NCI-H1048 (cell line): ENCODE results near the gene VPS16.
A peak's percentile ranks its signal among the peaks of the same experiment; 100 is the strongest.

ENCODE experiments used
- DNase-seq: peaks from one replicate; lab custom pipeline; 2025; lab: John Stamatoyannopoulos, UW

The VPS16 gene

GRCh38 chr20:2840138-2840966, at the start of gene VPS16, which contains the start of gene PCED1A:
TSS of gene VPS16 (plus strand) at chr20:2840745. CDS start at chr20:2840775, 30 bp downstream.
TSS of gene PCED1A (minus strand) at chr20:2840655. CDS start at chr20:2839912, 743 bp downstream.
- DNase-seq, result peak; percentile 61

- DNase-seq, result no peak
Measured at GRCh38 chr20:2793471-2793870, 47.1 kb upstream of the VPS16 start.

- no peak for DNase-seq
Measured at GRCh38 chr20:2794202-2794748, 46.3 kb upstream of the VPS16 start.

GRCh38 chr20:2794866-2795447, 45.6 kb upstream of the VPS16 start:
- DNase-seq, result no peak

DNA sequence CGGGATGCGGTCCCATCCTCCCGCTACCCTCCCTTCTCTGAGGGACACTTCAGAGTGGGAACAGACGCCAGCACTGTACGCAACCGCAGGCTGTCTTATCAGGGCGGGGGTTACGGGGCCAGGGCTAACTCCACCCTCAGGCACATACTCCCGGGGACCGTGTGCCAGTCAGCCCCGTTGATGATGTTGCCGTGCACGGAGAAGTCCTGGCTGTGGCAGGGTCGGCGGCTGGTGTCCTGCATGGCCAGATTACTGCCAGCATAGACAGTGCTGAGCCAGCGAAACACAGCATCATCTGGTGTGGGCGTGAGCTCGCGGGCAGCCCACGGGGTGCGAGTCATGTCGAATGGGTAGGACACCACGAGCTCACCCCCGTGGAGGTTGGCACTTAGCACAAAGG, 45.1 kb upstream of the VPS16 start:
- no peak for DNase-seq

DNA sequence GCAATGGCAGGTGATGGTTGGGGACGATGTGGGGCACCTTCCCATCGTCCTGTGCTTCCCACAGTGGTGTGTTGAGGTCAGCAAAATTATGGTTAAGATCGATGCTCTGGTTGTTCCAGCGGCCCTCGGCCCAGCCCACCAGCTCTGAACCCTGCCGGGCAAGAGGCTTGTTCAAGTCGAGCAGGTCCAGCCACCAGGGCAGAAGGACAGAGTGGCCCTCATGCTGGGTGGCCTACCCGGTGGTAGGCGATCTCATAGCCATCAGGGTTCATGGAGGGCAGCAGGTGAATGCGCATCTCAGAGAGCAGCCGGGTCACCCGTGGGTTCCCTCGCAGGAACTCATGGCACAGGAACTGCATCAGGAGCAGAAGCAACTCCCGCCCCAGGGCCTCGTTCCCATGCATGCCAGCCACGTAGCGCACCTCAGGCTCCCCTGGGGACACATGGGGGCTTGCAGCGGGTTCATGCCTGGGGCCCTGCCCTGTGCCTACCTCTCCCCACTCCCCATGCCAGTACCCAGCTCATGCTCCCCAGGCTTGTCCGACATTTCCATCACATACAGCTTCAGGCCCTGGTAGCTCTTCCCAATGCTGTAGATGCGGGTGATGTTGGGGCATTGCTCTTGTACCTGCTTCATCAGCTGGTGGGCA, 44.4 kb upstream of the VPS16 start:
- no peak for DNase-seq

- DNase-seq, result no peak
Measured at GRCh38 chr20:2797136-2797983, 43.2 kb upstream of the VPS16 start.

DNA sequence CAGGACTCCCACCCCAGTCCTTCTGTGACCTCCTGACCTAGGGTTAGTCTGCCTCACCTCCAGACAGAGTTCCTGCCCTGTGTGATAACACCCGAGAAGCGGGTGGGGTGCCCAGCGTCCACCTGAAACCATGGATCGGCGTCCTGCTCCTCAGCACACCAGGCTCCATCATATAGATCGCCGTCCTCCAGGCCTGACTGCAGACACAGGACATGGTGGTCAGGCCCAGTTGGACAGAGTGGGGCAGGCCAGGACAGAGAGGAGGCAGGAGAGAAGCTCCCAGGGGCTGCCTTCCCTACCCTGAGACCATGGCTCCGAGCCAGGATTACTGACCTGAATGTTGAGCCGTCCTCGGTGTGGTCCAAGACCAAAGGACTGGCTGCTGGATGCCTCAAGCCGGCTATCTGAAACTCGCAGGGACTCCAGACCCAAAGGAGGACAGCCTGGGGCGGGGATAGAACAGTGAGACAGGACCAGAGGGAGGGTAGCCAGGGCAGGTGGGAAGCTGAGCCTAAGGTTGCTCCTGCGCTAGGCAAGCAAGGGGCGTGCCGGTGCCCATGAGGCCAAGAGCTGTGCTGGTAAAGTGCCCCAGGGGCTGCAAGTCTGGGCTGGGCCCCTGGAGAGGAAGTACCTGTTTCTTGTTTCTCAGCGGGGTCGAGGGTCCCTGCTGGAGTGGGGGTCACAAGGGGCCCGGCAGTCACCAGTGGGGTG, 42.3 kb upstream of the VPS16 start:
- DNase-seq, result no peak

GRCh38 chr20:2798814-2799213, 41.7 kb upstream of the VPS16 start:
- no peak for DNase-seq

DNA sequence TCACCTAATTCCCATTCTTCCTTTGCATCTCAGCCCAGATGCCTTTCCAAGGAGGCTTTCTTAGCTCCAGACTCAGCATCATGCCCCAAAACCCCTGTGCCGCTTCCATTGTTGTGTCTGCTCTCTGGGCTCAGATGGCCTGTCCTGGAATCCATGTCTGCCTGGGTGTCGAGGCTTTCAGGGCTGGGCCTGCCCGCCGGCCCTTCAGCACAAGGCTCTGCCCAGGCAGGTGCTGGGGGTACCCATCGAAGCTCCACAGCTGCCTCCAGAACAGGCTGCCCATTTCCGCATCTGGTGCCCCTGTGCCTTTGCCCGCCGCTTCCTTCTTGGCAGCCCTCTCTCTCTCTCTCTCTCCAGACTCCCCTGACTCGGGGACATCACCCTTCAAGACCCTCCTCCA, 41.3 kb upstream of the VPS16 start:
- no peak for DNase-seq

DNA sequence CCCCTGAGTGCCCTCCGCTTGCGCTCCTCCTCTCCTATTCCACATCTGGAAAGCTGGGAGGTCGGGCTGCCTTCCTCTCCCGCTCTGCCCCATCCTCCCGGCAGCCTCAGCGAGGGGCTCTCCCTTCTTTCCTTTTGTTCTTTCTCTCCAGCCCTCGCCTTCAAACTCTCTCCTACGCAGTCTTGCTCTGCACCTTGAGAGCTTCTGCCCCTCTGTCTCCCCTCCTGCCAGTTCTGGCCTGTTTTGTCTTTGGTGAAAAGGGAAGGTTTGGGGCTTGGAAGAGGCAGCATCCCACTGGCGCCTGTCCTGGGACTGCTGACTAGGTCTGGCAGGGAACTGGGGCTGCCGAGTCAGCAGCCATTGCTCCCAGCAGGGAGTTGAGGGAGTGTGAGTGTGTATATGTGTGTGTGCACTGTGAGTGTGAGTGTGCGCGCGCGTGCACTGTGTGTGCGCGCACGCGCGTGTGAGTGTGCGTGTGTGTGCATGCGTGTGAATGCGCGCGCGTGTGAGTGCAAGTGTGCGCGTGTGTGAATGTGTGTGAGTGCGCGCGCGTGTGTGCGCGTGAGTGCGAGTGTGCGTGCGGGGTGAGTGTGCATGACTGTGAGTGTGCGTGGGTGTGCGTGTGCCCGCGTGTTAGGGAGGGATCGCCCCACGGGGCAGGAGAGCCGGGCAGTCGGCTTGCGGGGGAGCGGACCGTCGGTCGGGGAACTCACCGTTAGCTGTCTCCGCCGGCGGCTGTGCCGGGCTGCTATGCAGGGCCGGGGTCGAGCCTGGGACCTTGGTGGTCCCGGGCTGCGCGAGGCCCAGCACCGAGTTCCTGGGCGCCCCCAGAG, 40.6 kb upstream of the VPS16 start:
- no peak for DNase-seq

GRCh38 chr20:2800521-2801285, 39.8 kb upstream of the VPS16 start, which contains the start of gene CPXM1:
TSS of gene CPXM1 (minus strand) at chr20:2800627. CDS start at chr20:2800572, 55 bp downstream.
- DNase-seq, result no peak

- no peak for DNase-seq
Measured at GRCh38 chr20:2801286-2801728, 39.2 kb upstream of the VPS16 start.

DNA sequence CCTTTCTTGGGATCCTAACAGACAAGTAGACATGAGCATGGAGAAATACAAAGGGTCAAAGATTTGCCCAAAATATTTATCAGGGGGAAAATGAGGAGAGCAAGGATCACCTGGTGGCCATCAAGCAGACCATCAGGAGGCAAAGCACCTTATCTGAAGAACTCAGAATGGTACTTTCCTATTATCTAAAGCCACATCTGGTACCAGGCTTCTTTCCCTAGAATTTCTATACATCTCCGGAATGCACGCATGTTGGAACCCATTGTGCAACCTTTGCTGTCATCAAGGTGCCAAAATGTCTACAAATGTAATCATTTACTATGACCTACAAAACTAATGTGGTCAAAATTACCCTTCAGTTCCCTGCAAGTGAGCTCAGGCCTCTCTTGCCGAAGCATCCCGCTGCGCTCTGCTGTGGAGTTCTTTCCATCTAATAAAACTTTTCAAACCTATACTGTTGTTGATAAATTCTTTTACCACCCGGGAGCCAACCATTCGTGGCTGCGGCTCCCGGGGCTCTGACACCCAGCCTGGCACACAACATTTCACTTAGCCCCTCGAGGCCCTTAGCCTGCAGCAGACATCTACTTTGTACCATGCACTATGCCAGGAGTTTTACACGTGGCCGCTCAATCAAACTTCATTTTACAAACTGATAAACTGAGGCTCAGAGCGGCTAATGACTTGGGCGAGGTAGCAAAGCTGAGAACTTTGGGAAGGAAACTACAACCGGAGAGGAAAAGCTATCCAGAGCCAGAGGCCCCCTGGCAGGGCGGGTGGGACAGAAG, 36.3 kb upstream of the VPS16 start:
- DNase-seq, result no peak

- no peak for DNase-seq
Measured at GRCh38 chr20:2804852-2805688, 35.5 kb upstream of the VPS16 start.

- no peak for DNase-seq
Measured at GRCh38 chr20:2805689-2806350, 34.7 kb upstream of the VPS16 start.

GRCh38 chr20:2806351-2806701, 34.2 kb upstream of the VPS16 start:
- no peak for DNase-seq
